ENCODE results near the gene SSBP2.
"Not testable (repeated sequence)": the region's sequence is repeated elsewhere in the genome, so short reads cannot be mapped to it uniquely, and the experiment has no call there.

The SSBP2 gene

GRCh38 chr5:81506900-81507588 is 243.9 kb downstream of the SSBP2 start:
- no peaks in the 10 kb centered on the region for H3K4me1 ChIP-seq (ENCODE audit: control insufficient read depth, insufficient read depth, low read length, poor library complexity, severe bottlenecking)
- no peaks in the 10 kb centered on the region for H3K27me3 ChIP-seq (replicated peaks; ENCODE audit: control insufficient read depth, insufficient read depth, low read length, poor library complexity, severe bottlenecking)
- H3K27ac ChIP-seq (ENCODE audit: insufficient read depth, low read length, poor library complexity, severe bottlenecking), result no peak overlapping the region
- peak in 1 of 3 donors; percentile 4 for DNase-seq
- H3K9me3 ChIP-seq (ENCODE audit: control insufficient read depth, low read length), result no peaks in the 10 kb centered on the region
- H3K36me3 ChIP-seq (ENCODE audit: control insufficient read depth, insufficient read depth, low read length), result no peaks in the 10 kb centered on the region
- H3K4me3 ChIP-seq (ENCODE audit: insufficient read depth, low read depth, low read length, poor library complexity, severe bottlenecking), result no peak overlapping the region

DNA sequence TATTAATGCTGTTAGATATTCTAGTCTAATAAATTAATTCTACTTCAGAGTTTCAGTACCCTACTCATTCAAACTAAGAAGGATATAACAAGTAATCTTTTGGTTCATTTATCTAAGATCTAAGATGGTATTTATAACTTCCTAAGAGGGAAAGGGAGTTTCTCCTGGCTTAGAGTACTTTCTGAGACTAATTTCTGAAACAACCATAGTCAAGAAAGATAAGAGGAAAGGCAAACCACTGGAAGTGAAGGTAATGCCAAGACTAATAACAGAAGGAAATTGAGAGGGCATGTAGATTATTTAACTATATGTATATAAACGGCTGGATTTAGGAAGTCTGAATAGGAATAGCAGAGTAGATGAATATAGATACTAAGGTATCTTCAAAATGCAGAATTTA is 244.5 kb downstream of the SSBP2 start:
- DNase-seq, result no peak
- Histone ChIP-seq H3K9me3 (ENCODE audit: control insufficient read depth, low read length) (no peaks in the 10 kb centered on the region), H3K27me3 (replicated peaks; ENCODE audit: control insufficient read depth, insufficient read depth, low read length, poor library complexity, severe bottlenecking) (no peaks in the 10 kb centered on the region), H3K27ac (ENCODE audit: insufficient read depth, low read length, poor library complexity, severe bottlenecking) (no peak overlapping the region), H3K4me1 (ENCODE audit: control insufficient read depth, insufficient read depth, low read length, poor library complexity, severe bottlenecking) (no peaks in the 10 kb centered on the region), H3K36me3 (ENCODE audit: control insufficient read depth, insufficient read depth, low read length) (no peaks in the 10 kb centered on the region), H3K4me3 (ENCODE audit: insufficient read depth, low read depth, low read length, poor library complexity, severe bottlenecking) (no peak overlapping the region)

DNA sequence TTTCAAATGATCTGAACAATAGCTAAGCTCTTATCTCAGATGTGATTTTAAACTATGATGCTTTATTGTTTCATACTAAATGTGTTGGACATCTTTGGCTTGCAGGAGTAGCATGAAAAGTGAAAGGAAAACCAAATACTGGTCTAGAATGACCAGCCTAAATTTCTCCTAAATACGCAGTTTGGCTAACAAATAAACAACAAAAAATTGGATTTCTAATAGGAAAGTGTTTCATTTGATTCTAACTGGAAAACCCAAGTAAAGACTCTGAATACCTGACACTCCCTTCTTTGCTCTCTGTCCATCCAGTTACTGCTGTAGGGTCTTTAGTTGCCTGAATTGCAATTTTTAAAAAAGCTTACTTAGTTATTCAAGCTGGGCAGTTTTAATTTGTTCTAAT is 245.2 kb downstream of the SSBP2 start:
- Histone ChIP-seq H3K4me1 (ENCODE audit: control insufficient read depth, insufficient read depth, low read length, poor library complexity, severe bottlenecking) (no peaks in the 10 kb centered on the region), H3K36me3 (ENCODE audit: control insufficient read depth, insufficient read depth, low read length) (no peaks in the 10 kb centered on the region), H3K27me3 (replicated peaks; ENCODE audit: control insufficient read depth, insufficient read depth, low read length, poor library complexity, severe bottlenecking) (no peaks in the 10 kb centered on the region), H3K9me3 (ENCODE audit: control insufficient read depth, low read length) (no peaks in the 10 kb centered on the region), H3K27ac (ENCODE audit: insufficient read depth, low read length, poor library complexity, severe bottlenecking) (no peak overlapping the region), H3K4me3 (ENCODE audit: insufficient read depth, low read depth, low read length, poor library complexity, severe bottlenecking) (no peak overlapping the region)
- DNase-seq, result no peak

DNA sequence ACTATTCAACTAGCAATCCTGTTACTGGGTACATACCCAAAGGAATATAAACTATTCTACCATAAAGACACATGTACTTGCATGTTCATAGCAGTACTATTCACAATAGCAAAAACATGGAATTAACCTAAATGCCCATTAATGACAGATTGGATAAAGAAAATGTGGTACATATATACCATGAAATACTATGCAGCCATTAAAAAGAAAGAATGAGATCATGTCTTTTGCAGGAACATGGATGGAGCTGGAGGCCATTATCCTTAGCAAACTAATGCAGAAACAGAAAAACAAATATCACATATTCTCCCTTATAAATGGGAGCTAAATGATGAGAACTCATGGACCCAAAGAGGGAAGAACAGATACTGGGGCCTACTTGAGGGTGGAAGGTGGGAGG is 247.3 kb downstream of the SSBP2 start:
- not testable (repeated sequence) for H3K27me3 ChIP-seq (replicated peaks; ENCODE audit: control insufficient read depth, insufficient read depth, low read length, poor library complexity, severe bottlenecking); H3K27ac ChIP-seq (ENCODE audit: insufficient read depth, low read length, poor library complexity, severe bottlenecking); H3K9me3 ChIP-seq (ENCODE audit: control insufficient read depth, low read length); DNase-seq; H3K4me1 ChIP-seq (ENCODE audit: control insufficient read depth, insufficient read depth, low read length, poor library complexity, severe bottlenecking); H3K4me3 ChIP-seq (ENCODE audit: insufficient read depth, low read depth, low read length, poor library complexity, severe bottlenecking); H3K36me3 ChIP-seq (ENCODE audit: control insufficient read depth, insufficient read depth, low read length)

GRCh38 chr5:81495286-81495685 is 255.6 kb downstream of the SSBP2 start:
- Histone ChIP-seq H3K27me3 (replicated peaks; ENCODE audit: control insufficient read depth, insufficient read depth, low read length, poor library complexity, severe bottlenecking) (no peaks in the 10 kb centered on the region), H3K27ac (ENCODE audit: insufficient read depth, low read length, poor library complexity, severe bottlenecking) (no peak overlapping the region), H3K4me1 (ENCODE audit: control insufficient read depth, insufficient read depth, low read length, poor library complexity, severe bottlenecking) (no peaks in the 10 kb centered on the region)

DNA sequence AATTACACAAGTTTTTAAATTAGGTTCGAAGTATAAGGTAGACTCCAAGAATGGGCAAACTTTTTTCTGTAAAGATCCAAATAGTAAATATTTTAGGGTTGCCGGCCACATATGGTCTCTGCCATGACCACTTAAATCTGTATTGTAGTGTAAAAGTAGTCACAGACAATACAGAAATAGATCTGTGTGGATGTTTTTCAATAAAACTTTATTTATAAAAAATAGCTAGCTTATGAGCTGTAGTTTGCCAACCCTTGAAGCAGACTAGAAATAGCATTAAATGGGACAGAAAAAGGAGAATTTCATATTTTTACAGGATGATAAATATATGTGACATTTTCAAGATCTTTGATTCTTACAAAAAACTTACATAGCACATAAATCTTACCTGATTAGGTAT is 262.0 kb downstream of the SSBP2 start:
- H3K27me3 ChIP-seq (replicated peaks; ENCODE audit: control insufficient read depth, insufficient read depth, low read length, poor library complexity, severe bottlenecking), result no peaks in the 10 kb centered on the region
- no peaks in the 10 kb centered on the region for H3K36me3 ChIP-seq (ENCODE audit: control insufficient read depth, insufficient read depth, low read length)
- no peak for DNase-seq
- H3K27ac ChIP-seq (ENCODE audit: insufficient read depth, low read length, poor library complexity, severe bottlenecking), result no peak overlapping the region
- no peak overlapping the region for H3K4me3 ChIP-seq (ENCODE audit: insufficient read depth, low read depth, low read length, poor library complexity, severe bottlenecking)
- no peaks in the 10 kb centered on the region for H3K9me3 ChIP-seq (ENCODE audit: control insufficient read depth, low read length)
- no peaks in the 10 kb centered on the region for H3K4me1 ChIP-seq (ENCODE audit: control insufficient read depth, insufficient read depth, low read length, poor library complexity, severe bottlenecking)

More at GRCh38 chr5:81495286-81495685, 255.6 kb downstream of the SSBP2 start:
- Histone ChIP-seq H3K36me3 (ENCODE audit: control insufficient read depth, insufficient read depth, low read length) (no peaks in the 10 kb centered on the region), H3K4me3 (ENCODE audit: insufficient read depth, low read depth, low read length, poor library complexity, severe bottlenecking) (no peak overlapping the region), H3K9me3 (ENCODE audit: control insufficient read depth, low read length) (no peaks in the 10 kb centered on the region)
- no peak for DNase-seq

- no peaks in the 10 kb centered on the region for H3K9me3 ChIP-seq (ENCODE audit: control insufficient read depth, low read length)
- DNase-seq, result no peak
These were observed 264.2 kb downstream of the SSBP2 start for GRCh38 chr5:81486711-81487110.

GRCh38 chr5:81482595-81482994 is 268.3 kb downstream of the SSBP2 start:
- no peaks in the 10 kb centered on the region for H3K36me3 ChIP-seq (ENCODE audit: control insufficient read depth, insufficient read depth, low read length)
- H3K4me1 ChIP-seq (ENCODE audit: control insufficient read depth, insufficient read depth, low read length, poor library complexity, severe bottlenecking), result no peaks in the 10 kb centered on the region
- DNase-seq, result no peak

More at GRCh38 chr5:81486711-81487110, 264.2 kb downstream of the SSBP2 start:
- no peak overlapping the region for H3K4me3 ChIP-seq (ENCODE audit: insufficient read depth, low read depth, low read length, poor library complexity, severe bottlenecking)
- no peak overlapping the region for H3K27ac ChIP-seq (ENCODE audit: insufficient read depth, low read length, poor library complexity, severe bottlenecking)
- no peaks in the 10 kb centered on the region for H3K27me3 ChIP-seq (replicated peaks; ENCODE audit: control insufficient read depth, insufficient read depth, low read length, poor library complexity, severe bottlenecking)
- no peaks in the 10 kb centered on the region for H3K4me1 ChIP-seq (ENCODE audit: control insufficient read depth, insufficient read depth, low read length, poor library complexity, severe bottlenecking)
- no peaks in the 10 kb centered on the region for H3K36me3 ChIP-seq (ENCODE audit: control insufficient read depth, insufficient read depth, low read length)

GRCh38 chr5:81473395-81473794 is 277.5 kb downstream of the SSBP2 start:
- not testable (repeated sequence) for H3K4me3 ChIP-seq (ENCODE audit: insufficient read depth, low read depth, low read length, poor library complexity, severe bottlenecking); H3K9me3 ChIP-seq (ENCODE audit: control insufficient read depth, low read length); H3K27me3 ChIP-seq (replicated peaks; ENCODE audit: control insufficient read depth, insufficient read depth, low read length, poor library complexity, severe bottlenecking); H3K4me1 ChIP-seq (ENCODE audit: control insufficient read depth, insufficient read depth, low read length, poor library complexity, severe bottlenecking); H3K36me3 ChIP-seq (ENCODE audit: control insufficient read depth, insufficient read depth, low read length); H3K27ac ChIP-seq (ENCODE audit: insufficient read depth, low read length, poor library complexity, severe bottlenecking); DNase-seq

More at GRCh38 chr5:81482595-81482994, 268.3 kb downstream of the SSBP2 start:
- H3K4me3 ChIP-seq (ENCODE audit: insufficient read depth, low read depth, low read length, poor library complexity, severe bottlenecking), result no peak overlapping the region
- no peaks in the 10 kb centered on the region for H3K9me3 ChIP-seq (ENCODE audit: control insufficient read depth, low read length)
- H3K27me3 ChIP-seq (replicated peaks; ENCODE audit: control insufficient read depth, insufficient read depth, low read length, poor library complexity, severe bottlenecking), result no peaks in the 10 kb centered on the region
- H3K27ac ChIP-seq (ENCODE audit: insufficient read depth, low read length, poor library complexity, severe bottlenecking), result no peak overlapping the region

DNA sequence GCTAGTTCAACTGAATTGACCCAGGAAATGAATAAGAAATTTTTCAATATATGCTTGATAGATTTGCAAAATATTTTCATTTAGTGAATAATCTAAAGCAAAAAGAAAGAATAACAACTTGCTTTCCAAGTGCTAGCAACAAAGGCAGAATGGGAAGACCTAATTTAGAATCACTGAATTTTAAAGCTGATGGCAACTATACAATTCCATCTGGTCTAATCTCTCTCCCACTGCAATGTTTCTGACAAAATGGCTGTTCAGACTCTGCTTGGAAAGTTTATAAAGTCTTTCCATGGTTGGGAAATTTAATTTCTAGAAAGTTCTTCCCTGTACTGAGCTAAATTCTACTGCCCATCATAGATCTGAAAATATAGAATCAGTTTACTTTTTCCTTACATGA is 281.2 kb downstream of the SSBP2 start:
- no peaks in the 10 kb centered on the region for H3K4me1 ChIP-seq (ENCODE audit: control insufficient read depth, insufficient read depth, low read length, poor library complexity, severe bottlenecking)
- H3K4me3 ChIP-seq (ENCODE audit: insufficient read depth, low read depth, low read length, poor library complexity, severe bottlenecking), result no peak overlapping the region
- DNase-seq, result no peak
- H3K27me3 ChIP-seq (replicated peaks; ENCODE audit: control insufficient read depth, insufficient read depth, low read length, poor library complexity, severe bottlenecking), result no peaks in the 10 kb centered on the region
- H3K36me3 ChIP-seq (ENCODE audit: control insufficient read depth, insufficient read depth, low read length), result peaks cover 10% of the 10 kb centered on the region
- H3K9me3 ChIP-seq (ENCODE audit: control insufficient read depth, low read length), result no peaks in the 10 kb centered on the region
- no peak overlapping the region for H3K27ac ChIP-seq (ENCODE audit: insufficient read depth, low read length, poor library complexity, severe bottlenecking)

Data from effector memory CD4-positive, alpha-beta T cell (primary cell).